ENCODE results near the gene TUBA8.
A peak's percentile ranks its signal among the peaks of the same experiment; 100 is the strongest.

TUBA8 gene

GRCh38 chr22:18078329-18079041, 32.1 kb upstream of the TUBA8 start:
- TF ChIP-seq, protein P1, sequence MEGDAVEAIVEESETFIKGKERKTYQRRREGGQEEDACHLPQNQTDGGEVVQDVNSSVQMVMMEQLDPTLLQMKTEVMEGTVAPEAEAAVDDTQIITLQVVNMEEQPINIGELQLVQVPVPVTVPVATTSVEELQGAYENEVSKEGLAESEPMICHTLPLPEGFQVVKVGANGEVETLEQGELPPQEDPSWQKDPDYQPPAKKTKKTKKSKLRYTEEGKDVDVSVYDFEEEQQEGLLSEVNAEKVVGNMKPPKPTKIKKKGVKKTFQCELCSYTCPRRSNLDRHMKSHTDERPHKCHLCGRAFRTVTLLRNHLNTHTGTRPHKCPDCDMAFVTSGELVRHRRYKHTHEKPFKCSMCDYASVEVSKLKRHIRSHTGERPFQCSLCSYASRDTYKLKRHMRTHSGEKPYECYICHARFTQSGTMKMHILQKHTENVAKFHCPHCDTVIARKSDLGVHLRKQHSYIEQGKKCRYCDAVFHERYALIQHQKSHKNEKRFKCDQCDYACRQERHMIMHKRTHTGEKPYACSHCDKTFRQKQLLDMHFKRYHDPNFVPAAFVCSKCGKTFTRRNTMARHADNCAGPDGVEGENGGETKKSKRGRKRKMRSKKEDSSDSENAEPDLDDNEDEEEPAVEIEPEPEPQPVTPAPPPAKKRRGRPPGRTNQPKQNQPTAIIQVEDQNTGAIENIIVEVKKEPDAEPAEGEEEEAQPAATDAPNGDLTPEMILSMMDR (conservative IDR thresholded peaks at IDR 0.05; ENCODE audit: low read depth, low read length), result no peak
- DNase-seq (ENCODE audit: low read depth), result no peak
- peak overlapping the region; percentile 99 for H3K4me3 ChIP-seq (ENCODE audit: low read length)

DNA sequence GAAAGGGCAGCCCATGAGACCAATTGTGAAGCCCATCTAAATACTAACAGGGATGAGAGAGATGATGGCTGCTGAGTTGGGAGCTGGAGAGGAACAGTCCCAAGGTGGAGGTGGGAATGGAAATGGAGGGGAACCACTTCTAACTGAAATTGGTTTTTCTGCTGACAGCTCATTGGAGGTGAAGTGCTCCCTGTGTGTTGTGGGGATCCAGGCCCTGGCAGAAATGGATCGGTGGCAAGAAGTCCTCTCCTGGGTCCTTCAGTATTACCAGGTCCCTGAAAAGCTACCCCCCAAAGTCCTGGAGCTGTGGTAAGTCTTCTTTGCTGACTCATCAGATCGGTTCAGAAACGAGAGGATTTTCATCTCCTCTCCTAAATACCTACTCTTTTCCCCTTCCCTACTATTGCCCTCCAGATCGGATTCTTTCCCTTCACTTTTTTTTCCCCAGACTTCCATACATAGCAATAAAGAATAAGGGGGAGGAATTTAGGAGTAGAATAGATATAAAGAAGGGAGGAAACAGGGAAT, 30.8 kb upstream of the TUBA8 start:
- TF ChIP-seq, protein P1 (conservative IDR thresholded peaks at IDR 0.05; ENCODE audit: low read depth, low read length), result no peak
- no peak for DNase-seq (ENCODE audit: low read depth)
- no peak overlapping the region for H3K4me3 ChIP-seq (ENCODE audit: low read length)

DNA sequence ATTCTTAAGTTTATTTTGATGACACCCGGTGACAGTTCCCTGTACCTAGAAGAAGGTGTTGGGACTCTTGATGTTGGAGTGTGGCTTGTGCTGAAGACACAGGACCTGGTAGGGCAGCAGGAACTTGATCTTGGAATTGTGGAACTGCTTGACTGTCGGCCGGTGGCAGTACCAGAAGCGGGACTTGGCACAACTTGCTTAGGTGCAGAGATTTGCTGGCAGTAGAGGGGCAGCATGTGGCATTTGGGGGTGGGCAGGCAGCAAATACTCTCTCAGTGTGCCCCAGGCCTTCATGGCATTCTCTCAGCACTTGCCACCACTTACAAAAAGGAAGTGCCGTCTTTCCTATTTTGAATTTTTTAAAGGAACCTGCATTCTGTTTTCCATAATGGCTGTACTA, 29.2 kb upstream of the TUBA8 start:
- no peak overlapping the region for H3K4me3 ChIP-seq (ENCODE audit: low read length)
- DNase-seq (ENCODE audit: low read depth), result no peak
- TF ChIP-seq, protein P1 (conservative IDR thresholded peaks at IDR 0.05; ENCODE audit: low read depth, low read length), result no peak

GRCh38 chr22:18082467-18082866, 28.1 kb upstream of the TUBA8 start:
- no peak overlapping the region for H3K4me3 ChIP-seq (ENCODE audit: low read length)
- no peak for DNase-seq (ENCODE audit: low read depth)
- TF ChIP-seq, protein P1 (conservative IDR thresholded peaks at IDR 0.05; ENCODE audit: low read depth, low read length), result no peak

DNA sequence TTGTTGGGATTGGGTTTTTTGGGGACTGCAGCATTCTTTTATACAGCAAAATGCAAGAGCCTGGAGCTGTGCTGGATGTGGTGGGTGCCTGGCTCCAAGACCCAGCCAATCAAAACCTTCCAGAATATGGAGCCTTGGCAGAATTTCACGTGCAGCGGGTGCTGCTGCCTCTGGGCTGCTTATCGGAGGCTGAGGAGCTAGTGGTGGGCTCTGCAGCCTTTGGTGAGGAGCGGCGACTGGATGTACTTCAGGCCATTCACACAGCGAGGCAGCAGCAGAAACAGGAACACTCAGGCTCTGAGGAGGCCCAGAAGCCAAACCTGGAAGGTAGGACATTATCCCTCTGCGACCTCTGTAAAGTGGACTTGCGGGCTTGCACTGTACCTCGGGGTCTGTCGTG, 27.2 kb upstream of the TUBA8 start:
- DNase-seq (ENCODE audit: low read depth), result no peak
- TF ChIP-seq, protein P1 (conservative IDR thresholded peaks at IDR 0.05; ENCODE audit: low read depth, low read length), result no peak
- no peak overlapping the region for H3K4me3 ChIP-seq (ENCODE audit: low read length)

DNA sequence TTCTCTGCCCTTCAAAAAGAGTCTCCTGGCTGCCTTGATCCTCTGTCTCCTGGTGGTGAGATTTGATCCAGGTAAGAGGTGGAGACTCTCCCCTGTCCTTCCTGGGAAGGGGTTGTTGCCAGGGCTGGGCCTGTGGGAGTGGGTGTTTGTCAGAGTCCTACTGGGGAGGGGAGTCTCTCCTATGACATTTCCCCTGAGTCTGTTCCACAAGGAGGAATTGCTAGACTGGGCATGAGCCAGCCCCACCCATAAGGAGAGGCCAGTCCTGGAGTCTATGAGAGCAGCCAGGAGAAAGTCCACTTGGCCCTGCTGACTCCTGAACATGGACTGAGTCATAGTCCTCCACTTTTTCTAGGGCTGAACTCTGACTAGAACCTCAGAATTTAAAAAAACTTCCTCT, 25.4 kb upstream of the TUBA8 start:
- TF ChIP-seq, protein P1 (conservative IDR thresholded peaks at IDR 0.05; ENCODE audit: low read depth, low read length), result no peak
- no peak for DNase-seq (ENCODE audit: low read depth)
- no peak overlapping the region for H3K4me3 ChIP-seq (ENCODE audit: low read length)

DNA sequence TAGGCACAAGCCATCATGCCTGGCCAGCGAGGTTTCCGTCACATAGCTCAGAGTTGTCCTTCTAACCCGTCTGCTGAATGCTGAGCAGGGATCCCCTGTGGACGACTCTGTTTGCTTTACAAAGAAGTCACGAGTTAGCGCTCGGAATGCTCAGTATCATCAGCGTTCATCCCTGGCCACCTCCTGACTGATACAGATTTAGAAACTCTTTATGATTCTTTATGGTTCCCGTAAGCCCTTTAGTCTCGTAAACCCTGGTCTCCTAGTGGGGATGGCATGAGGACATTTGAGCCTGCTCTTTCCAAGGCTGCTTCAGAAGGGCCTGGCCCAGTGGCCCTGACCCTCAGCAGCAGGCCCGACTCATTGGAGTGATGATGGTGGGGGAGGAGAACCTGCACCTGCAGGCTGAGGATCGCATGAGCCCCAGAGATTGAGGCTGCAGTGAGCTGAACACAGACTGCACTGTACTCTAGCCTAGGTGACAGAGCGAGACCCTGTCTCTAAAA, 23.2 kb upstream of the TUBA8 start:
- H3K4me3 ChIP-seq (ENCODE audit: low read length), result no peak overlapping the region
- TF ChIP-seq, protein P1 (conservative IDR thresholded peaks at IDR 0.05; ENCODE audit: low read depth, low read length), result no peak
- DNase-seq (ENCODE audit: low read depth), result no peak
